H7 (cell line): ENCODE measurements around the gene OSBPL8. TPM values are rescaled to one million over a fixed set of nuclear protein-coding genes. Genes with fewer than 3 reads are reported as not detected.
"Not testable (repeated sequence)": the region's sequence is repeated elsewhere in the genome, so short reads cannot be mapped to it uniquely, and the experiment has no call there.

Experiments
- DNase-seq: peaks from one replicate; pipeline ENCODE4 v3.0.0; 2012
- H3K27me3 ChIP-seq: 2 replicates; pipeline ENCODE4 v1.6.0; 2011; ENCODE audit warnings: mild to moderate bottlenecking, low read length; ENCODE audit not compliant: control insufficient read depth, insufficient read depth
- H3K36me3 ChIP-seq: replicated peaks from 2 replicates; pipeline ENCODE4 v1.5.1; 2011; ENCODE audit warnings: low read length; ENCODE audit not compliant: control insufficient read depth, insufficient read depth
- H3K4me3 ChIP-seq: 2 replicates; pipeline ENCODE4 v1.5.1; 2011; ENCODE audit warnings: low read depth, mild to moderate bottlenecking, control low read depth, low read length, moderate library complexity; ENCODE audit not compliant: insufficient read depth
- total RNA-seq: library from RNA; depleted of rRNA; stranded (reverse); fragments of >200 nt; shearing (Covaris generic); gene quantifications from 2 replicates; pipeline ENCODE4 v1.2.3, GENCODE V29; 2014

OSBPL8 gene
- total RNA-seq, 1 experiment from 2014 or later: 32.5 TPM

- DNase-seq: no peak
- no peak overlapping the region for H3K4me3 ChIP-seq
- no peaks in the 10 kb centered on the region for H3K27me3 ChIP-seq
- no peaks in the 10 kb centered on the region for H3K36me3 ChIP-seq
Measured at GRCh38 chr12:76337583-76337982, 222.0 kb downstream of the OSBPL8 start.

GRCh38 chr12:76332606-76333005 is 227.0 kb downstream of the OSBPL8 start:
- DNase-seq: no peak
- H3K36me3 ChIP-seq: no peaks in the 10 kb centered on the region
- no peak overlapping the region for H3K4me3 ChIP-seq
- H3K27me3 ChIP-seq: no peaks in the 10 kb centered on the region

- no peak overlapping the region for H3K4me3 ChIP-seq
- H3K36me3 ChIP-seq: no peaks in the 10 kb centered on the region
- H3K27me3 ChIP-seq: no peaks in the 10 kb centered on the region
- DNase-seq: no peak
Measured at GRCh38 chr12:76329606-76330005, 230.0 kb downstream of the OSBPL8 start.

GRCh38 chr12:76329159-76329558 is 230.4 kb downstream of the OSBPL8 start:
- DNase-seq: no peak
- Histone ChIP-seq H3K4me3 (no peak overlapping the region), H3K27me3 (no peaks in the 10 kb centered on the region), H3K36me3 (no peaks in the 10 kb centered on the region)

- H3K27me3 ChIP-seq, H3K36me3 ChIP-seq, DNase-seq: not testable (repeated sequence)
- H3K4me3 ChIP-seq: peak overlapping the region; percentile 14; the same call in 1 of the 2 replicates
Measured at GRCh38 chr12:76319595-76320319, 239.8 kb downstream of the OSBPL8 start.

GRCh38 chr12:76318773-76319594 is 240.6 kb downstream of the OSBPL8 start:
- no peak for DNase-seq
- no peaks in the 10 kb centered on the region for H3K27me3 ChIP-seq
- H3K36me3 ChIP-seq: no peaks in the 10 kb centered on the region
- no peak overlapping the region for H3K4me3 ChIP-seq

- DNase-seq: no peak
- H3K27me3 ChIP-seq: no peaks in the 10 kb centered on the region
Measured at GRCh38 chr12:76317976-76318375, 241.6 kb downstream of the OSBPL8 start.

GRCh38 chr12:76316468-76316867 is 243.1 kb downstream of the OSBPL8 start:
- H3K27me3 ChIP-seq: no peaks in the 10 kb centered on the region
- H3K36me3 ChIP-seq: no peaks in the 10 kb centered on the region
- no peak for DNase-seq
- no peak overlapping the region for H3K4me3 ChIP-seq

More at GRCh38 chr12:76317976-76318375, 241.6 kb downstream of the OSBPL8 start:
- Histone ChIP-seq H3K36me3 (no peaks in the 10 kb centered on the region), H3K4me3 (no peak overlapping the region)

- peak; percentile 11 for DNase-seq
- H3K36me3 ChIP-seq: no peaks in the 10 kb centered on the region
- no peaks in the 10 kb centered on the region for H3K27me3 ChIP-seq
- H3K4me3 ChIP-seq: no peak overlapping the region
Measured at GRCh38 chr12:76313299-76313698, 246.3 kb downstream of the OSBPL8 start.

GRCh38 chr12:76312315-76312714 is 247.3 kb downstream of the OSBPL8 start:
- peak; percentile 24 for DNase-seq
- H3K27me3 ChIP-seq: no peaks in the 10 kb centered on the region
- no peaks in the 10 kb centered on the region for H3K36me3 ChIP-seq
- no peak overlapping the region for H3K4me3 ChIP-seq

- Histone ChIP-seq H3K4me3 (no peak overlapping the region), H3K27me3 (no peaks in the 10 kb centered on the region), H3K36me3 (no peaks in the 10 kb centered on the region)
- DNase-seq: no peak
Measured at GRCh38 chr12:76311796-76312195, 247.8 kb downstream of the OSBPL8 start.

- DNase-seq: no peak
- Histone ChIP-seq H3K4me3 (no peak overlapping the region), H3K36me3 (no peaks in the 10 kb centered on the region), H3K27me3 (no peaks in the 10 kb centered on the region)
Measured at GRCh38 chr12:76310110-76310509, 249.5 kb downstream of the OSBPL8 start.

- no peaks in the 10 kb centered on the region for H3K27me3 ChIP-seq
Measured at GRCh38 chr12:76308866-76309265, 250.7 kb downstream of the OSBPL8 start.

GRCh38 chr12:76307083-76307482 is 252.5 kb downstream of the OSBPL8 start:
- no peak for DNase-seq
- no peak overlapping the region for H3K4me3 ChIP-seq
- no peaks in the 10 kb centered on the region for H3K27me3 ChIP-seq
- no peaks in the 10 kb centered on the region for H3K36me3 ChIP-seq

More at GRCh38 chr12:76308866-76309265, 250.7 kb downstream of the OSBPL8 start:
- H3K36me3 ChIP-seq: no peaks in the 10 kb centered on the region
- no peak for DNase-seq
- H3K4me3 ChIP-seq: no peak overlapping the region

GRCh38 chr12:76303989-76304460 is 255.5 kb downstream of the OSBPL8 start:
- no peak overlapping the region for H3K4me3 ChIP-seq
- DNase-seq: no peak
- H3K27me3 ChIP-seq: no peaks in the 10 kb centered on the region
- H3K36me3 ChIP-seq: no peaks in the 10 kb centered on the region
